Gastrocnemius medialis (tissue), 4 donors: Measurements from ENCODE around the gene RAB9A.

Source experiments
- CTCF ChIP-seq, 5 experiments: fragments of 450-650 bp in 3 of 5; fragments of 200-600 bp in 2 of 5; sonication (generic) in 2 of 5; IDR thresholded peaks in 4 of 5; conservative IDR thresholded peaks in 1 of 5; 1 replicate in 4 of 5; 2 replicates in 1 of 5; pipeline ENCODE4 v1.5.1; 2016 to 2019; ENCODE audit warnings: antibody characterized with exemption in 5 of 5, mild to moderate bottlenecking in 3 of 5, moderate library complexity in 3 of 5
- POLR2A ChIP-seq, 2 donors: fragments of 450-650 bp; IDR thresholded peaks; one replicate each; pipeline ENCODE4 v1.6.1; 2017; ENCODE audit warnings: antibody characterized with exemption in 2 of 2, mild to moderate bottlenecking in 2 of 2, moderate library complexity in 2 of 2

- TF ChIP-seq CTCF (IDR thresholded peaks at IDR 0.05 in 4 of 5, conservative IDR thresholded peaks at IDR 0.05 in 1 of 5) (no peak), POLR2A (IDR thresholded peaks at IDR 0.05) (no peak)
Measured at GRCh38 chrX:13752141-13752540, 63.2 kb downstream of the RAB9A start.
